Effector CD8-positive, alpha-beta T cell (primary cell): ENCODE results near the gene AKR7A3.
"Not testable (repeated sequence)": the region's sequence is repeated elsewhere in the genome, so short reads cannot be mapped to it uniquely, and the experiment has no call there.

Experiments used
- DNase-seq: peaks from one replicate; lab custom pipeline; 2025; lab: John Stamatoyannopoulos, UW

AKR7A3 gene

GRCh38 chr1:19319196-19319595 is 30.6 kb upstream of the AKR7A3 start:
- no peak for DNase-seq

DNA sequence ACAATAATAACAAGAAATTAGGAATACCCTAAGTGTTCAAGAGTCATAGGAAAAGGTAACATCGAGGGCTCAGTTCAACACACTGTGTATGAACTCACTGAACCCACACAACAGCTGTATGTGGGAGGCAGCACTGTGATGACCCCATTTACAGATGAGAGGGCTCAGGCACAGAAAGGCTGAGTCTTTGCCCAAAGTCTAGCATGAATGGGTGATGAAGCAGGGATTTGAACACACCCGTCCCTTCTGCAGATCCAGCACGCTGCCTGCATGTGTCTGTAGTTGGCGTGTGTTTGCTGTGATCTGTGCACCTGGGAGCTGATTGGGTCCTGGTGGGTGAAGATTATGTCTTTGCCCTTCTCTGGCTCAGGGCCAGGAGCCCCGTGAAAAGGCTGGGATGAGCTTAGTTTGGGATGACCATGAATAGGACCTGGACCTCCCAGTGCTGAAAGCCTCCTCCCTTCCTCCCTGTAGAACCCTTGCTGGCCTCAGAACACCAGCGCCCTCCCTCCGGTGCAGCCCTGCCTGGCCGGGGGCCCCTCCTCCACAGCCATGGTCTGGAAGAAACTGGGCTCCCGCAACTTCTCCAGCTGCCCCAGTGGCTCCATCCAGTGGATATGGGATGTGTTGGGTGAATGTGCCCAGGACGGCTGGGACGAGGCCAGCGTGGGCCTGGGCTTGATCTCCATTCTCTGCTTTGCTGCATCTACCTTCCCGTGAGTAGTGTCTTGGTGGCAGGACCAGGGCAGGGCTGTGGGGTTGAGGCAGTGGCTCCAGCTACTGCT is 28.7 kb upstream of the AKR7A3 start:
- no peak for DNase-seq

GRCh38 chr1:19315378-19316198 is 27.0 kb upstream of the AKR7A3 start:
- no peak for DNase-seq

- DNase-seq = no peak
Measured at GRCh38 chr1:19313961-19314882, 25.7 kb upstream of the AKR7A3 start.

- no peak for DNase-seq
Measured at GRCh38 chr1:19313636-19313959, 25.0 kb upstream of the AKR7A3 start.

- DNase-seq = no peak
Measured at GRCh38 chr1:19312782-19313635, 24.4 kb upstream of the AKR7A3 start.

GRCh38 chr1:19311931-19312781 is 23.6 kb upstream of the AKR7A3 start, which contains the start of the genes AKR7A2 and SLC66A1:
TSS of gene AKR7A2 (minus strand) at chr1:19312144. CDS start at chr1:19312124, 20 bp downstream.
TSS of gene SLC66A1 (plus strand) at chr1:19312326. CDS start at chr1:19317678, 5,352 bp downstream.
- DNase-seq = peak; percentile 71

DNA sequence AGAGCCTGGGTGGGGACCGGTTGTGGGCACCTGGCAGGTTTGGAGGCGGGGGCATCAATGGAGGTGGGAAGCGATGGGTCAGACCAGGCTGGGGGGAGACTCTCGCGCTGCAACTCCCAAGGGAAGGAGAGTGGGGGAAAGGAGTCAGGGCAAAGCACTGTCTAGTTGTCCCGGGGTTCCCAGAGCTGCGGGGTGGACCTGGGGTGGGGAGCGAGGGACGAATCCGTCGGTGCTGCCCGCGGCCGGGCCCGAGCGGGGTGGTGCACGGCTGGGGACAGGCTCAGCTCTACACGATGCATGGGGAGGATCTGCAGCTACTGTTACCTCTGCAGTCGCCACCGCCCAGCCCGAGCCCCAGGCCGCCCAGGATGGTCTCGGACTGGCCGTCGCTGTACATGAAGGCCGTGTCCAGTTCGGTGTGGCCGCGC is 22.9 kb upstream of the AKR7A3 start:
- no peak for DNase-seq

GRCh38 chr1:19310720-19311502 is 22.3 kb upstream of the AKR7A3 start:
- DNase-seq = no peak

DNA sequence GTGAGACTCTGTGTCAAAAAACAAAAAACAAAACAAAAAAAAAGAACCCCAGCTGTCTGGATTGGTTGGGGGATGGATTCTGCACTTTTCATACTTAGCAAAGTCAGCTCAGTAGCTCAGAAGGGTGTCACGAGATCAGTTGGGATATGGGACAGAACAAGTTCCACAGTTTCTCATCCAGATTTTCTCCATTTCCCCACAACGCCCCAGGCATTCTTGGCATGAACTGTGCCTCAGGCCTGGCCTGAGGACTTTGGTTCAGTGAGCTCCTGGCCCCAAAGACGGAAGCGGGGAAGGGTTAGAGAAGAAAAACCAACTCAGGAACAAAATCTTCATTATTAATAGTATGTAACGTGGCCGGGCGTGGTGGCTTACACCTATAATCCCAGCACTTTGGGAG is 21.5 kb upstream of the AKR7A3 start:
- DNase-seq = no peak

GRCh38 chr1:19309123-19309813 is 20.7 kb upstream of the AKR7A3 start:
- DNase-seq = no peak

GRCh38 chr1:19308509-19308907 is 19.9 kb upstream of the AKR7A3 start:
- DNase-seq = no peak

DNA sequence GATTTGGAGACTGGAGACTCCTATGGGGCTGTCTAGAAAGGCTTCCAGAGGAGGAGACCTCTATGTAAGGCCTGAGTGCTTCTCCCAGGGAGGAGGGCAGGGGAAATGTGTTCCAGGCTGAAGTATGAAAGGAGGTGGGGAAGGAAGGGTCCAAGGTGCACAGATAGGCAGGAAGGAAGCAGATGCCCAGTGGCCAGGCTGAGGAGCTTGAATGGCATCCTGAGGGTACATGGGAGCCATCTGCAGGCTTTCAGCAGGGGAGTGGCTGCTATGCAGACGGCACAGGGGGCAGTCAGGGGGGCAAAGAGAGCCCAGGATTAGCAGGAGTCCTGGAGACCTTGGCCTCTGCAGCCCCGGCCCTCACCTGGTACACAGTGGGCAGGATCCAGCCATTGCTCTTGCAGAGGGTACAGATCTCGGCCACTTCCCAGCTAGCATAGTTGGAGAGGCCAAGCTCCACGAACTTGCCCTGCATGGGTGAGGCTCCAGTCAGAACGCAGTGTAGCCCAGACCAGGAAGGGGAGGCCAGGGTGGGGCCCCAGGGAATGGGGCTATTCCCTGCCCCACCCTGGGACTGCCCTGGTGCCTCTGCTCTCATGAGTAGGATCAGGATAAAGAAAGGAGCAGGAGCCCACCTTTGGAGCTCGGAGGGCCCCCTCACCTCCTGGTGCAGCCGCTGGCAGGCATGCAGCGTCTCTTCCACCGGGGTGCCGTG is 19.4 kb upstream of the AKR7A3 start:
- no peak for DNase-seq

- no peak for DNase-seq
Measured at GRCh38 chr1:19306941-19307340, 18.4 kb upstream of the AKR7A3 start.

DNA sequence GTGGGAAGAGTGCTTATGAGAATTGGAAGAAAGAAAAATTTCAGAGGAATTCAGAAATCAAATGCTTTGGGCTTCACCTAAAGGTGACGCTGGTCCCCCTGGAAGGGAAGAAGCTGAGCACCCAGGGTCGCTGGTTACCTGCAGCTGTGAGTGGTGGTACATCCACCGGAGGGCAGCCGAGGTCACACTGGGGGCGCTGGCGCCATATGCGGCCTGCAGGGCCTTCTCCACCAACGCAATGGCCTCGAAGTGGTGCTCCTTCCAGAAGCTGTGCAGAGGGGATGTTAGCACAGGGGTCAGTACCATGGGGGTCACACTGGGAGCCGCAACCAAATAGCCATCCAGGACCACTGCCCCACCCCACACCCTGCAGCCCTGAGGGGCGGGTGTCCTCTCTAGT is 17.3 kb upstream of the AKR7A3 start:
- DNase-seq = no peak

- DNase-seq = not testable (repeated sequence)
Measured at GRCh38 chr1:19304081-19304480, 15.5 kb upstream of the AKR7A3 start.

DNA sequence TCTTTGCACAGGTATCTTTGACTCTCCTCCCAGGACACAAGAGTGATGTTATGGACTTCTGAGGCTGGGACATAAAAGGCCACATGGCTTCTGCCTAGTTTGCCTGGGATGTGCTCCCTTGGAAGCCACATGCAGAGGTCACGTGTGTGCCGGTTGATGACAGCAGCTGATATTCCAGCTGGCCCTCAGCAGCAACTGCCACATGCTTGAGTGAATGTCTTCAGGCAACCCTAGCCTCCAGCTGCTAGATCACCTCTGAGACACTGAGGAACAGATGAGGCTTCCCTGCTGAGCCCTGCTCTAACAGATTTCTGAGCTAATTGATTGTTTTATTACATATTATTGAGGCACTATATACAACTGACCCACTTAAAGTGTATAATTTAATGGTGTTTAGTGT is 11.6 kb upstream of the AKR7A3 start:
- no peak for DNase-seq

DNA sequence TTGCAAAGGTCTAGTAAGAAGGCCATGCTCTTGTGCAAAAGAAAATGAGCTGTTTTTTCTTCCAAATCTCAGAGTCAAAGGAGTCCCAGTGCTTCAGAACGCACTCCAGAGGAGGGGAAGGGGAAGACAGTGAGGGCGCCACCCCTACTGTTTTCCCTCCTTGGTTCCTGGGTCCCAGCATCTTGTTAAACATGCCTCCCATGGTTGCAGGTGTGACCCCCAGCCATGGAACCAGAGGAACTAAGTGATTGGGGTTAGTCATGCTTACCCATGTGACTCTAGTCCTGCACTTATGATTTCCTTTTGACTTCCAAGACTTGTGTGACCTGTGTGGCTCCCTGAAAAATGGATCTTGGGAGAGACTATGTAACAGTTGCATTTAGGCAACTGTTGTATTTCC is 6.1 kb upstream of the AKR7A3 start:
- no peak for DNase-seq
